ENCODE results near the gene GPR31. TPM values are rescaled to one million over a fixed set of nuclear protein-coding genes. Genes with fewer than 3 reads are reported as not detected.
"Not testable (repeated sequence)": the region's sequence is repeated elsewhere in the genome, so short reads cannot be mapped to it uniquely, and the experiment has no call there.

The GPR31 gene
- total and polyA plus RNA-seq, 9 of the 15 experiments (the other 6 are each of a cell fraction or from before 2014, with no cell fraction given) = not detected

GRCh38 chr6:167207527-167207926 is 49.7 kb upstream of the GPR31 start:
- whole genome bisulfite sequencing (ENCODE audit: insufficient coverage, low coverage, missing lambda C conversion rate) = 3% methylated on average over 4 of the region's 7 CpGs
- POLR2A ChIA-PET = no interaction called here
- Histone ChIP-seq H3K4me3 (no peak overlapping the region), H3K36me3 (ENCODE audit: control insufficient read depth, insufficient read depth, low read length) (no peaks in the 10 kb centered on the region), H3K27ac (ENCODE audit: extremely low read depth, low read depth, low read length) (no peak overlapping the region), H2AFZ (ENCODE audit: low read depth, low read length) (no peak overlapping the region), H3K27me3 (ENCODE audit: control insufficient read depth in 2 of 2, insufficient read depth in 2 of 2, low read length in 2 of 2) (peaks cover 29 to 64% of the 10 kb centered on the region in 2 experiments), H3K9ac (ENCODE audit: insufficient read depth in 1 of 2, low read depth in 2 of 2, low read length in 2 of 2) (no peak overlapping the region), H4K20me1 (replicated peaks; ENCODE audit: control insufficient read depth, insufficient read depth, low read length) (no peaks in the 10 kb centered on the region; the same call in 1 of the 2 replicates), H3K4me1 (replicated peaks in 1 of 2; ENCODE audit: control insufficient read depth in 2 of 2, insufficient read depth in 2 of 2, low read length in 2 of 2) (peaks cover 0 to 4% of the 10 kb centered on the region in 2 experiments; a peak in 3 of 5 replicates), H3K9me1 (ENCODE audit: control insufficient read depth, insufficient read depth, low read length) (no peaks in the 10 kb centered on the region), H3K9me3 (replicated peaks; ENCODE audit: control insufficient read depth, insufficient read depth, low read depth, low read length) (no peaks in the 10 kb centered on the region), H3K79me2 (ENCODE audit: control insufficient read depth, insufficient read depth, low read length) (no peaks in the 10 kb centered on the region), H3K4me2 (ENCODE audit: insufficient read depth, low read length) (no peak overlapping the region)
- DNase-seq (ENCODE audit: extremely low read depth in 1 of 4, low spot score in 3 of 4) (no peak), ATAC-seq (no peak), FAIRE-seq (no peak)
- CTCF ChIA-PET (ENCODE audit: low intra/inter-chr PET ratio) = no interaction called here
- no TSS peak for BruUV-seq (replicated peaks)
- in situ Hi-C loops (cut with MboI) (loop anchor here (5.0 kb wide), 1 partner anchor 110 kb away; no protein-coding TSS in a partner anchor), intact Hi-C loops (cut with micrococcal nuclease) (no loop called here)
- TF ChIP-seq SIX5 (IDR thresholded peaks at IDR 0.05; ENCODE audit: borderline replicate concordance in 1 of 2, insufficient read depth in 1 of 2, low read depth in 1 of 2, low read length in 2 of 2) (no peak), BHLHE40 (IDR thresholded peaks at IDR 0.05; ENCODE audit: low read length) (no peak), HNRNPK (IDR thresholded peaks at IDR 0.05; ENCODE audit: low read depth, low read length, poor library complexity, severe bottlenecking) (no peak), IFI16 (CRISPR knock-in tag; IDR thresholded peaks at IDR 0.05) (no peak), SMARCE1 (IDR thresholded peaks at IDR 0.05) (no peak), PML (IDR thresholded peaks at IDR 0.05; ENCODE audit: low read length) (no peak), MITF (IDR thresholded peaks at IDR 0.05) (no peak), MTF1 (CRISPR knock-in tag; IDR thresholded peaks at IDR 0.05; ENCODE audit: borderline replicate concordance) (no peak), TARDBP (IDR thresholded peaks at IDR 0.05) (no peak), NR4A1 (CRISPR knock-in tag; IDR thresholded peaks at IDR 0.05) (no peak), NR4A1 (tag; IDR thresholded peaks at IDR 0.05) (no peak), ZNF449 (CRISPR knock-in tag; IDR thresholded peaks at IDR 0.05) (no peak), ZNF146 (CRISPR knock-in tag; IDR thresholded peaks at IDR 0.05; ENCODE audit: unreplicated experiment) (no peak)

- H3K9me1 ChIP-seq (ENCODE audit: control insufficient read depth, insufficient read depth, low read length); H3K36me3 ChIP-seq (ENCODE audit: control insufficient read depth, insufficient read depth, low read length); H3K4me2 ChIP-seq (ENCODE audit: insufficient read depth, low read length); H3K27ac ChIP-seq (ENCODE audit: extremely low read depth, low read depth, low read length); CTCF ChIA-PET (ENCODE audit: low intra/inter-chr PET ratio); DNase-seq (ENCODE audit: extremely low read depth in 1 of 4, low spot score in 3 of 4); POLR2A ChIA-PET; FAIRE-seq; H3K4me1 ChIP-seq (replicated peaks in 1 of 2; ENCODE audit: control insufficient read depth in 2 of 2, insufficient read depth in 2 of 2, low read length in 2 of 2); BruUV-seq (replicated peaks); H3K9me3 ChIP-seq (replicated peaks; ENCODE audit: control insufficient read depth, insufficient read depth, low read depth, low read length); H4K20me1 ChIP-seq (replicated peaks; ENCODE audit: control insufficient read depth, insufficient read depth, low read length); H3K9ac ChIP-seq (ENCODE audit: insufficient read depth in 1 of 2, low read depth in 2 of 2, low read length in 2 of 2); H2AFZ ChIP-seq (ENCODE audit: low read depth, low read length); ATAC-seq; H3K4me3 ChIP-seq; intact Hi-C loops (cut with micrococcal nuclease); H3K79me2 ChIP-seq (ENCODE audit: control insufficient read depth, insufficient read depth, low read length): not testable (repeated sequence)
- H3K27me3 ChIP-seq (ENCODE audit: control insufficient read depth in 2 of 2, insufficient read depth in 2 of 2, low read length in 2 of 2) = peaks cover 30 to 67% of the 10 kb centered on the region in 2 experiments
- in situ Hi-C loops (cut with MboI) = loop anchor here (5.0 kb wide), 1 partner anchor 112 kb away; no protein-coding TSS in a partner anchor
- 0% methylated on average over 10 of the region's 11 CpGs for WGBS (ENCODE audit: insufficient coverage, low coverage, missing lambda C conversion rate)
These were observed 47.5 kb upstream of the GPR31 start for GRCh38 chr6:167205316-167205715.

All from K562 (cell line).